Measurements from ENCODE around the gene MOSPD3.

GRCh38 chr7:100626530-100627237 is 14.3 kb downstream of the MOSPD3 start:
- TF ChIP-seq, protein P1, sequence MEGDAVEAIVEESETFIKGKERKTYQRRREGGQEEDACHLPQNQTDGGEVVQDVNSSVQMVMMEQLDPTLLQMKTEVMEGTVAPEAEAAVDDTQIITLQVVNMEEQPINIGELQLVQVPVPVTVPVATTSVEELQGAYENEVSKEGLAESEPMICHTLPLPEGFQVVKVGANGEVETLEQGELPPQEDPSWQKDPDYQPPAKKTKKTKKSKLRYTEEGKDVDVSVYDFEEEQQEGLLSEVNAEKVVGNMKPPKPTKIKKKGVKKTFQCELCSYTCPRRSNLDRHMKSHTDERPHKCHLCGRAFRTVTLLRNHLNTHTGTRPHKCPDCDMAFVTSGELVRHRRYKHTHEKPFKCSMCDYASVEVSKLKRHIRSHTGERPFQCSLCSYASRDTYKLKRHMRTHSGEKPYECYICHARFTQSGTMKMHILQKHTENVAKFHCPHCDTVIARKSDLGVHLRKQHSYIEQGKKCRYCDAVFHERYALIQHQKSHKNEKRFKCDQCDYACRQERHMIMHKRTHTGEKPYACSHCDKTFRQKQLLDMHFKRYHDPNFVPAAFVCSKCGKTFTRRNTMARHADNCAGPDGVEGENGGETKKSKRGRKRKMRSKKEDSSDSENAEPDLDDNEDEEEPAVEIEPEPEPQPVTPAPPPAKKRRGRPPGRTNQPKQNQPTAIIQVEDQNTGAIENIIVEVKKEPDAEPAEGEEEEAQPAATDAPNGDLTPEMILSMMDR (IDR thresholded peaks at IDR 0.05) = no peak
- no peak for TF ChIP-seq POLR2A (IDR thresholded peaks at IDR 0.05)
- no peak for TF ChIP-seq POLR2AphosphoS5 (IDR thresholded peaks at IDR 0.05)

Data from prostate gland (tissue), 2 donors.